ENCODE results near the gene MRPS21.

The MRPS21 gene

DNA sequence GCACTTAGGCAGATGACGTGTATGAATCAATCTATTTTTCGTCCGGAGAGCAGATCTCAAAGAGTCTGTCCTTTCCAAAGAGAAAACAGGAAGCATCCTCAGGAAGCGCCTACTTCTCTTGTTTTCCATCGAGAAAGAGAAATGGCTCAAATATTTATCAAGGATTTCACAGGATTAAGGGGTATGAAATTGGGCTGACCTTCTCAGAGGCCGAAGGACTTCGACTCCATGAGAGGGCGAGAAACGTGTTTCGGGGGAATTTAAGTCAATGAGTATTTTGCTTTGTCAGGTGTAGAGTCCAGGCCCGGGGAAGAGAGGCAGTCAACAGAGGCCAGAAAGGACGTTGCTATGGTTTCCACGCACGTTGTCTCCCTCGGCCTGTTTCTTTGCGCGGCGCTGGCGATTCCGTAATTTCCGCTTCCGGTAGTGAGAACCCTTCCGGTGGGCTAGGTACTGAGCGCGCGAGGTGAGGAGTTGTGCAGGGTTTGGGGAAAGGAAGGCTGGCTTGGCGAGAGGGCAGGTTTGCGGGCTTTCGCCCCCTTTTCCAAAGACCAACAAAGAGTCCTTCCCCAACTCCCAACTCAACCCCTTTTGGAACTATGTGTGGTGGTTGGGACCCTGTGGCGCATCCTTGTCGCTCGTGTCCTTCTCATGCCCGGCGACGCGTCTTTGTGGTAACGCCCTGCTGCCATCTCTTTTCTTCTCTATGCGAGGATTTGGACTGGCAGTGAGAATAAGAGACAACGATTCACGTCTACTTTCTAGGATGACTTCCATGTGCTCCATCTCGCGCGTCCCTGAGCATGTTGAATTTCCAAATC is at the start of gene MRPS21:
Gene MRPS21 (plus strand): TSS at position 429 of the 821 bp plus-strand sequence. CDS start 506 bp downstream, outside the sequence.
- DNase-seq = peak; percentile 85 to 90

DNA sequence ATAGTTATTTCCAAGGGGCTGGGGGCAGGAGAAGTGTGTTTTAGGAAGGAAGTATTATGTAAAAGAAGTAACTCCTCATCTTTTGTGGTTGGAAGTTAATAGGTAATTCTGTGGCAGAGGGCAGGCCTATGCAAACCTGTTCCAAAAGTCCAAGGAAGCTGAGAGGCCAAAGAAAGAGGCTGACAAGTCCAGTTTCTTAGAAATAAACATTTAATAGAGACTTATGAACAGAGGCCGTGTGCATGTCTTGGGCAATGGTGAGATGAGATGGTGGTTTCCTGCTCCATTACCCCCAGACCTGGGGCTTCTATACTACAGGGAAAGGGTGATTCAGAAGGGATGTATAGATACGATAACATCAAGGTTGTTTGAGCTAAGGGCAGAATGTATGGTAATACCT is 43.7 kb upstream of the MRPS21 start:
- DNase-seq = no peak

DNA sequence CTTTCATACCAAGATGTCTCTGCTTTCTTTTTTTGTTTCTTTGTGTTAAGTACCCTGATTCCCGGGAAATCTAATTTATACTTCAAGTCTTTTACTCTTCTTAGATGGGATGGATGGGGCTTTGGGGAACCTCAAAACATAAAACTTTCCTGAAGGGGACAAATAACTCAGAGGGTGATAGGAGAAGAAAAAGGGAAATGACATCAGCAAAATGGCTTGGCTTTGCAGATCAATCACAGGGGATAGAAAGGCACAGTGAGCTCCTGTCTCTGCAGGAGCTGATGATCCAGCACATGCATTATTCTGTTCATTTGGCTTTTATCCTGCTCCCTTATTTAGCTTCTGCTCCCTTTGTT is 37.5 kb upstream of the MRPS21 start:
- no peak for DNase-seq

GRCh38 chr1:150256554-150257341 is 36.9 kb upstream of the MRPS21 start:
- peak; percentile 63 to 65 for DNase-seq

- peak; percentile 45 to 70 for DNase-seq
Observed at GRCh38 chr1:150257624-150258585, 35.8 kb upstream of the MRPS21 start, which contains the start of gene CA14. Gene CA14, plus strand, starts transcription at chr1:150257774. Its CDS starts 355 bp downstream, at chr1:150258129.

DNA sequence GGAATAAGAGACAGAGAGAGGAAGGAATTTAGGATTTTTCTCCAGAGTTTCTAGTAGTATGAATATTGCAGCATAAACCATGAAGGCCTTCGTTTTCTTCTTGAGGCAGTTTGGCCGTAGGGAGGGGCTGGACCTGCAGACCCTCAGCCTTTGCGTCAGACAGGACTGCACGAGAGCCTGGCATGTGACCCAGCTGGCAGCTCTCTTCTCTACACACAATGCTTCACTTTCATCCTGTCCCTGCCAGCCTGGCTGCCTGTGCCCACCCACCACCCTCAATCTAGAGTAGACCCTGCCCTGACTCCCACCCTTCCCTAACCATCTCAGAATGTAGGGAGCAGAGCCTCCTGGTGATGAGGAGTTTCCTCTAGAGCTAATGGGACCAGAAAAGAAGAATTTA is 34.4 kb upstream of the MRPS21 start:
- peak; percentile 8 to 16 for DNase-seq

DNA sequence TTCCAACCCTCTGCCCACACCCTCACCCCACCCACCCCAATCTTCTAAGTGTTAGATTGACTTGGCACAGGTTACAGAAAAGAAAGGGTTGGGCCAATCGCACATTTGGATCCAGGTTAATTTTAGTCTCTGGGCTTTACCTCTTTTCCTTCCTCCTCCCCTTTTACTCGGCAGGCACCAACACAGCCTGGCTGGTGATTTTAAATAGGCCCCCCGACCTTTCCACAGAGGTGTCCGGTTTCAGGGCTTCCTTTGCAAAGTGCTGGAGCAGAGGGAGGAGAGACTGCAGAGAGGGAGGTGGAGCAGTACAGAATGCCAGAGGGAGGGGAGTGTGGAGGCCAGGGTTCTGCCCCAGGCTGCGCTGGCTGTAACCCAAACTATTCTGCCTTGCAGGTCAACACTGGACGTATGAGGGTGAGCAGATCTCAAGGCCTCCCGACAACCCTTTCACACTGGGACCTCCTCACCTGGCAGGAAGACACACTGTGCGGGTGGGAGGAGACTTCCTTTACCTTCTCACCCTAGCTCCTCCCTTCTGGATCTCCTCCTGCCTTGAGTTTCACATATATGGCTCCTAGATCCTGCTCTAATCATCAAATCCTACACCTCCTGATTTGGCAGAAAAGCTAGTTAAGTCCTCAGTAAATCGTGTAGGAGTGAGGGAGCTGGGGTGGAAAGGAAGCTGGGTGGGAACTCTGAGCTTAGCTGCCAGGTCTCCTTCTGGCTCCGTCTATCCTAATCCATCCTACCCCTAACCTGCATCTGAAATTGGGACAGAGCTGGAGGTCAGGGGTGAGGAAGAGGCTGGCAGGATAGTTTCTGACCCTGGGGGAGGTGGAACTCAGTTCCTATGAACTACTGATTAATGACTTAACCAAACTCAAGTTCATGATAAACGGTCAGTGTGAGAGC is 33.6 kb upstream of the MRPS21 start:
- DNase-seq = no peak

DNA sequence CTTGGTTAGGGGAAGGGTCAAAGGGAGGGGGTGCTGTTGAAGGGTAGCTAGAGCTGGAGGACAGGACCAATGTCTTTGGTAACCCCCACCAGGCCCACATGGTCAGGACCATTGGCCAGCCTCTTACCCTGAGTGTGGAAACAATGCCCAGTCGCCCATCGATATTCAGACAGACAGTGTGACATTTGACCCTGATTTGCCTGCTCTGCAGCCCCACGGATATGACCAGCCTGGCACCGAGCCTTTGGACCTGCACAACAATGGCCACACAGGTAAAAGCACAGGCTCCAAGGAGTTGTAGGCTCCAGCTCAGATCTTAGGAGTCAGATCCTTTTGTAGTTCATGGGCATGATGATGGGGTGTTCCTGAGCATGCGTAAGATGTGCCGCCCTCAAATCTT is 32.3 kb upstream of the MRPS21 start:
- no peak for DNase-seq

- no peak for DNase-seq
Observed at GRCh38 chr1:150262388-150263320, 31.0 kb upstream of the MRPS21 start.

GRCh38 chr1:150263549-150263948 is 30.1 kb upstream of the MRPS21 start:
- no peak for DNase-seq

DNA sequence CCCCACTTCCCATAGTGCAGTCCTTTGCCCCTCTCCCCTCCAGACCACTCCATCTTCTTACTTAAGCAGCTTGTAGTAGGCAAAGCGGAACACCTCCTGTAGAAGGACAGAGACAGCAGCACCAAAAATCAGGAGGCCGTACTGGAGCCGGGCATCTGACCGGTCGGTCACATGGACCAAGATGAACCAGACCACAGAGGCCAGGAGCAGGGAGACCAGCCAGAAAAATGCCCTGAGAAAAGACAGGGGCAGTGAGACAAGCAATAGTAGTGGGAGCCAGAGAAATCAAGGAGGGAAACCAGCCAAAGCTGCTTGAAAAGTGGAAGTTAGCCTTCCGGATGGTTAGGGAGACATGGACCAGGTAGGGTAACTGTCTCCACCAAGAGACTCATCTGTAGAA is 25.8 kb upstream of the MRPS21 start:
- DNase-seq = no peak

DNA sequence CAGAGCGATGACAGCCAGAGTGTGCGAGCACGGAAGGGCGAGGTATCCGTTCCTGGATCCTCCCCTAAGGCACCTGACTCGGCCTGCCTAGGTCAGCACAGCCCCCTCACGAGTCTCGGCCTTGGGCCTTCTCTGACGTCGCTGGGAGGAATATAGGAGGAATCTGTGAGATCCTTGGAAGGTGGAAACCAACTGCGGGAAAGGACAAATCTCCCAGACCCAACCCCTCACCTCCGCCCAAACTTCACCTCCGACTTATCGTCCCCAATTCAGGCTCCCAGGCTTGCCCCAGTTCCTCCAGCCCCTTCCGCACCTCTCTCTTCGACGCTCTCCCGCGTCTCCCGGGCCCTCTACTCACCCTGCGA is 25.3 kb upstream of the MRPS21 start:
- DNase-seq = no peak

DNA sequence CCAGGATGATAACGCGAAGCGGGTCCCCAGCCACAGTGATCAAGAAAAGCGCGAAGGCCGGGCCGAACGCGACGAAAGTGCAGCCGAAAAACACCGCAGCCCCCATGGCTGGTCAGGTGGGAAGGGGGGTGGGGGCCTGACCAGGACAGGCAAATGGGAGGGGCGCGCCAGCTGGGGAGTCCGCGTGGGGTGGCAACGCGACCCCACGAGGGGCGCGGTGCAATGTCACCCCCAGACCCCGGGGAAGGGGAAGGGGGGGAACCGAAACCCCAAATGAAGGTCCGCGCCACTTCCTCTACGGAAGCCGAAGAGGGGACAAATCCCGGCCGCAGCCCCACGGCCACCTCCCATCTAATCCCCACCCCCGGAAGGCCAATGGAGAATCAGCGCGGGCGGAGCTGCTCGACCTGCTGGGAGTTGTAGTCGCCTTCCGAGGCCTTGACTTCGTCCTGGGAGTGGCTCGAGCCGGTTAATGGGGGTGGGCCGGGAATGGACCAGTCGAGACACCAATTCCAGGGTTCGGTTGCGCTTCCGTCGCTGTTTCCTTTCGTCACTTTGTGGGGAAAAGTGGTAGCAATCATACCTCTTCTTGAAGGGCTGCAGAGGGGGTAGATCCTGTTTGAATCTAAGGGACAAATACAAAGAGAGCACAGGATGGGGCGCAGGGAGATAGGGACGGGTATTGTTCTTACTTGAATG is 24.8 kb upstream of the MRPS21 start, which contains the start of gene APH1A:
Gene APH1A (minus strand): TSS at position 312 of the 699 bp plus-strand sequence. CDS start 206 bp downstream, at position 106.
- DNase-seq = peak; percentile 98

GRCh38 chr1:150269451-150269850 is 24.2 kb upstream of the MRPS21 start:
- no peak for DNase-seq

DNA sequence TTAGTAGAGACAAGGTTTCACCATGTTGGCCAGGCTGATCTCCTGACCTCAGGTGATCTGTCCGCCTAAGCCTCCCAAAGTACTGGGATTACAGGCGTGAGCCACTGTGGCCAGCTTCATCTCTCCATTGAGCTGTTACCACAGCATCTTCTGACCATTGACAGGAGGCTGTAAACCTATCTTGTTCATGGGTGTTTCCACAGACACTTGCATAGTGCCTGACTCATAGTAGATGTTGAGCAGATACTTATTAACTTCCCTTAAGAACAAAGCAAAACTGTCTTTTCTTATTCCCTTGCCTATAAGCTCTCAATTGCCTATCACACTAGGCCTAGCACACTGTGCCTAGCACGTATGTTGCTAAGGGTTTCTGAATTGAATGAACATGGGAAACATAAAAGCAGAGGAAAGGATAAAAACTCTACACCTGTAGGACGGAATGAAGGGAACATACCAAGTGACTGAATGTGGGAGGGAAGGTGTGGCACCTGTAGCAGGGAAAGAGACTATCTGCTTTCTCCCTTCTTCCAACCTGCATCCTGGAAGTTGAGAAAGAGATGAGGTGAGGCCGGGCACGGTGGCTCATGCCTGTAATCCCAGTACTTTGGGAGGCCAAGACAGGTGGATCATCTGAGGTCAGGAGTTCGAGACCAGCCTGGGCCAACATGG is 22.2 kb upstream of the MRPS21 start:
- DNase-seq = no peak

- DNase-seq = no peak
Observed at GRCh38 chr1:150273311-150273710, 20.4 kb upstream of the MRPS21 start.

DNA sequence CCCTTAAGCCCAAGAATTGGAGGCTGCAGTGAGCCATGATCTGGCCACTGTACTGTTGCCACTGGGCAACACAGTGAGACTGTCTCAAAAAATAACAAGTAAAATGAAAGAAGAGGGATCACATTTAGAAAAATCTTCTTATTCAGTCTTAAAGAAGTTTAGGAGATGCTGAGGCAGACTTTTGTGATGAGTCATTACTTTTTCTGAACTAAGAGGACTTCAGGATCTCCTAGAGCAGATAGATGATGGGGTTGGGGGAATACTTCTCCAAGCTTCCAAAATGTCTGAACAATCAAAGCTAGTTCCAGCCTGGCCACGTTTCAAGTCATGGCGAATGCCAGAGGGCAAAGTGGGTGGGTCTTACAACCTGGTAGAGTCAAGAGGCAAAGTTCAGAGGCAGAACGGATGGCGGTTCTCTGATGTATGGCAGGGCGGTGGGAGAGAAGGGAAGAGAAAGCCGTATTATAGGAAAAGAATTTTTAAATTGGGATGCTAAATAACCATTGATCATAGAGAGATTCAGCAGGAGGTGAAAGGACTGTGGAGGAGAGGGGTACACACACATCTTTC is 13.4 kb upstream of the MRPS21 start:
- no peak for DNase-seq

DNA sequence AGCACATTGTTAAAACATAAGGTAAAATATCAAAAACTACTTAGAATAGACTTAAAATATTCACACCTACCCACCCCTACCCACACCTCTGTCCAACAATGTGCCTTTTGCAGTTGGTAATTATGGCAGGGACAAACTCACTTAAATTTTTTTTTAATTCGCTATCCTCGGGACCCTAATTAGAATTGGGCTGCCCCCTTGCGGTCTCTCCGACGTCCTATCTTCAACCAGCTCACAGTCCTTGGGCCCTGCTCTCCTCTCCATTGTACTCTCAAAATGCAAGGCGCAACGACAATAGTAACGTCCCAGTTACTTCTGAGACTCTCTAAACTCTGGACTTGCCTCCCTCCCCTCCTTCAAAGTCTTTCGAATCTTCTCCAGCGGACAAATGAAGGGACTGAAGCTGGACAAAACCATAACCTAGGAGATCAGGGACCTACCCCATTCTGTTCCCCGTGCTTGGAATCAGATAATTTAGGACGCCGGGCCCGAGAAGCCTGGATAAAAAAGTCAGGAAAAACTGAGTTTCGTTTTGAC is 12.4 kb upstream of the MRPS21 start:
- DNase-seq = peak; percentile 66 to 82

Data from hippocampal formation (tissue), 2 donors.